Activated CD4-positive, alpha-beta T cell treated with anti-CD3 and anti-CD28 coated beads, Interleukin-2, amount 50 U/mL, for 24 hours (primary cell): ENCODE results near the gene ZNF428.
A peak's percentile ranks its signal among the peaks of the same experiment; 100 is the strongest.
"Not testable (repeated sequence)": the region's sequence is repeated elsewhere in the genome, so short reads cannot be mapped to it uniquely, and the experiment has no call there.

Source experiments
- DNase-seq, 2 donors: peaks; one replicate each; pipeline ENCODE4 v3.0.0-alpha.2; 2020; ENCODE audit warnings: low read depth in 1 of 2, low spot score in 1 of 2

ZNF428 gene

DNA sequence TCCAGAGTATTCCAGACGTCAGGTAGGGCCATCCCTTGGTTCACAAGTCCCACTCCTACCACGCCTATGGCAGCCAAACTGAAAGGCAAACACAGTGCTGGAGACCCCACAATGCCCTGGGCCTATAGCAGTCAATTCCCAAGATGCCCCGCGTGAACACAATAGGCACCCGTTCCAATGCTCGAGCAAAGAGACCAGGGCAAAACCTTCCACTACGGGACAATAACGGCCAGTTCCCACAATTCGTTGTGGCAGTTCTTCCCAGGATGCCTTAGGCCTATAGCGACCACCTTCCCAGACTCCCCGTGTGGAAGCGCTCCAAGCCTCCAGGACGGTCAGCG lies 538 bp downstream of the ZNF428 start:
- peak in 1 of 2 donors; percentile 54 for DNase-seq

DNA sequence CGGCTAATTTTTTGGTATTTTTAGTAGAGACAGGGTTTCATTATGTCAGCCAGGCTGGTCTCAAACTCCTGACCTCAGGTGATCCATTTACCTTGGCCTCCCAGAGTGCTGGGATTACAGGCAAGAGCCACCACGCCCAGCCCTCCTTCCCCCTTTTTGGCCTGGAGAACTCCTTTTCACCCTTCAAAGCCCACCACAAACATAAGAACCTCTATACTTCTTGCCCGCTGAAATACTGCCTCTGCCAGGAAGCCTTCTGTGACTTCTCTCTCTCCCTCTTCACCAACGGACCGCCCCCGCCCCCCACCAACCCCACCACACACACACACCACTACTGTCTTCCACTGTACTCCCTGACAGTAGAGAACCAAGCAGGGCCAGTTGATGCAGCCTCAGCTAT lies 2.5 kb downstream of the ZNF428 start:
- DNase-seq = no peak

GRCh38 chr19:43616306-43616705 lies 3.1 kb downstream of the ZNF428 start:
- no peak for DNase-seq

- DNase-seq = no peak
Measured at GRCh38 chr19:43612374-43612773, 7.1 kb downstream of the ZNF428 start.

DNA sequence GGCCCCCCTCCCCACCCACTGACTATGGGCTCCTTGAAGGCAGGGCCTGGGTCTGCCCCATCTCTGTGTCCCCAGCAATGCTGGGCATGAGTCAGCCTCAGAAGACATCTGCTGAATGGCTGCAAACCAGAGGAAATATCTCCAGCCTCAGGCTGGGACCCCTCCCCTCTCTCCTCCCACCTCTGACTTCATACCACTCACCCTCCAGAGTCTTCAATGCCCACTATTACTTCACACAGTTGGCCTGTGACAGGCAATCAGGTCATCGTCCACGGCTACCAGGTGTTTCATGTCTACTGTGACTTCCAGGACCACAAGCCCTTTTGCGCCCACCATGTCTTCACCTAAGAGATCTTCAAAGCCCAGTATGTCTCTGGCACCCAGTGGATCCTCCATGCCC lies 7.6 kb downstream of the ZNF428 start, which contains the start of gene SRRM5:
SRRM5 (plus strand) TSS at position 301 of the 400 bp plus-strand sequence; CDS start at position 335, 34 bp downstream.
- no peak for DNase-seq

- no peak for DNase-seq
Measured at GRCh38 chr19:43610493-43610892, 8.9 kb downstream of the ZNF428 start.

GRCh38 chr19:43609872-43610271 lies 9.6 kb downstream of the ZNF428 start:
- no peak for DNase-seq

GRCh38 chr19:43607238-43608205 lies 11.9 kb downstream of the ZNF428 start:
- DNase-seq = no peak

GRCh38 chr19:43606569-43607229 lies 12.7 kb downstream of the ZNF428 start:
- DNase-seq = no peak

GRCh38 chr19:43605875-43606568 lies 13.4 kb downstream of the ZNF428 start:
- DNase-seq = no peak

- not testable (repeated sequence) for DNase-seq
Measured at GRCh38 chr19:43600326-43600725, 19.1 kb downstream of the ZNF428 start.

- no peak for DNase-seq
Measured at GRCh38 chr19:43599635-43600295, 19.7 kb downstream of the ZNF428 start.

GRCh38 chr19:43598445-43599240 lies 20.8 kb downstream of the ZNF428 start:
- DNase-seq = no peak

GRCh38 chr19:43597876-43598275 lies 21.6 kb downstream of the ZNF428 start:
- no peak for DNase-seq

- DNase-seq = no peak
Measured at GRCh38 chr19:43596842-43597461, 22.5 kb downstream of the ZNF428 start.

GRCh38 chr19:43595999-43596841 lies 23.2 kb downstream of the ZNF428 start, which contains the start of the genes IRGQ and ZNF576:
TSS of gene IRGQ (minus strand) at chr19:43596134. CDS start at chr19:43595338, 796 bp downstream.
TSS of gene ZNF576 (plus strand) at chr19:43596595. CDS start at chr19:43597109, 514 bp downstream.
- DNase-seq = peak; percentile 99 to 100

DNA sequence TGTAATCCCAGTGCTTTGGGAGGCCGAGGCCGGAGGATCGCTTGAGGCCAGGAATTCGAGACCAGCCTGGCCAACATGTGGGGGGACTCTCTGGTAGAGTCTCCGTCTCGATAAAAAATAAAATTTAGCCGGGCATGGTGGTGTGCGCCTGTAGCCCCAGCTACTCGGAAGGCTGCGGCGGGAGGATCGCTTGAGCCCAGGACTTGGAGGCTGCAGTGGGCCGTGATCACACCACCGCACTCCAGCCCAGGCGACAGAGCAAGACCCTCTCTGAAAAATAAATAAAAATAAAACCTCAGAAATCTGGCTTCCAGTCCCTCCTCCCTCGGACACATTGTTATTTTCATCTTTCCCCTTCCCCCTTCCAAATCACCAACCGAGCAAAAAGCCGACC lies 23.8 kb downstream of the ZNF428 start:
- no peak for DNase-seq

DNA sequence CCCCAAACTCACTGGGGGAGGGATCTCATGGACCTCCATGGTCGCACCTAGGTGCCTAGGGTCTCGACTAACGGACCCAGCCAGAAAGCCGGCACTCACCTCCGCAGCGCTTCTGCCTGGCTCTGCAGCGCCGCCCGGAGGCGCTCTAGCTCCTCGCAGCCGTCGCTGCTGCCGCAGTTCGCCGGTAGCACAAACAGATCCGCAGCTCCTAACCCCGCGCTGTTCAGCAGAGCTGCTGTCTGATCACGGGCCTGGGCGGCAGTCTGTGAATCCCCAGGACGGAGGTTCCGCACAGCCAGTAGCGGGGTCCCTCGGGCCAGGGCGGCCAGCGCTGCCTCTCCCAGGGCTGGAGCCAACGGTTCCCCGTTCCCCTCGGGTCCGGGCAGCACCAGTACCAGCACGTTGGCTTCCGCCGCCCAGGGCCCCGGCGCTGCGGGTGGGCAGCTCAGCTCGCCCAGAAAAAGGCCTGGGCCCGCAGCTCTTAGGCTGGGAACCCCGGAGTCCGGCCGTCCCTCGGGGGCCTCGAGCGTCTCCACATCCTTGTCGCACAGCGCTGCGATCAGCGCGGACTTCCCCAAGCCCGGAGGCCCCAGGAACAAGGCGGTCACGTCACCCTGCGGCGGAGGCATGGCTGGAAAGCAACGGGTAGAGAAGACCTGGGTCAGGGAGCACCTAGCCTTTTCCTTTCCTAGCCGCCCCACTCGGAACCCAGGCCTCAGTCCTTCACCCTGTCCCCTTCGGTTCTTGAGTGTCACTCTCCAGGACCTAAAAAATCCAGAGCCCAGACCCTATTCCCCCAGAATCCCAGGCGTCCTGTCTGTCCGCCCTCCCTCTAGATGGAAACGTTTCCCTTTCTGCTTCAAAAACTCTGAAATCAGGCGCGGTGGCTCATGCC lies 24.5 kb downstream of the ZNF428 start:
- peak; percentile 49 to 51 for DNase-seq
